ENCODE data around the gene MMP13. TPM values are rescaled to one million over a fixed set of nuclear protein-coding genes. Genes with fewer than 3 reads are reported as not detected.

The MMP13 gene
- total and polyA plus RNA-seq, 9 of the 15 experiments (the other 6 are each of a cell fraction or from before 2014, with no cell fraction given), result not detected

GRCh38 chr11:102983486-102983885 lies 28.0 kb upstream of the MMP13 start:
- CTCF ChIA-PET (ENCODE audit: low intra/inter-chr PET ratio), result no interaction called here
- Histone ChIP-seq H3K4me1 (replicated peaks in 1 of 2; ENCODE audit: control insufficient read depth in 2 of 2, insufficient read depth in 2 of 2, low read length in 2 of 2) (no peaks in the 10 kb centered on the region), H2AFZ (ENCODE audit: low read depth, low read length) (no peak overlapping the region), H3K27me3 (ENCODE audit: control insufficient read depth in 2 of 2, insufficient read depth in 2 of 2, low read length in 2 of 2) (no peaks in the 10 kb centered on the region), H3K4me2 (ENCODE audit: insufficient read depth, low read length) (no peak overlapping the region), H3K27ac (ENCODE audit: extremely low read depth, low read depth, low read length) (no peak overlapping the region), H4K20me1 (replicated peaks; ENCODE audit: control insufficient read depth, insufficient read depth, low read length) (no peaks in the 10 kb centered on the region), H3K9me3 (replicated peaks; ENCODE audit: control insufficient read depth, insufficient read depth, low read depth, low read length) (no peaks in the 10 kb centered on the region), H3K9me1 (ENCODE audit: control insufficient read depth, insufficient read depth, low read length) (no peaks in the 10 kb centered on the region), H3K36me3 (ENCODE audit: control insufficient read depth, insufficient read depth, low read length) (no peaks in the 10 kb centered on the region), H3K9ac (ENCODE audit: insufficient read depth in 1 of 2, low read depth in 2 of 2, low read length in 2 of 2) (no peak overlapping the region), H3K79me2 (ENCODE audit: control insufficient read depth, insufficient read depth, low read length) (no peaks in the 10 kb centered on the region), H3K4me3 (no peak overlapping the region)
- POLR2A ChIA-PET, result no interaction called here
- no peak for TF ChIP-seq NFE2L1 (tag; IDR thresholded peaks at IDR 0.05; ENCODE audit: borderline replicate concordance, low read depth)
- no peak for TF ChIP-seq TCF3 (CRISPR knock-in tag; IDR thresholded peaks at IDR 0.05)
- TF ChIP-seq ZMIZ1 (IDR thresholded peaks at IDR 0.05; ENCODE audit: low read depth in 2 of 2, low read length in 2 of 2), result no peak
- no peak for TF ChIP-seq FOXK2 (conservative IDR thresholded peaks at IDR 0.05 in 1 of 2, IDR thresholded peaks at IDR 0.05 in 1 of 2; ENCODE audit: low read depth in 2 of 2)
- no peak for TF ChIP-seq ZBTB1 (CRISPR knock-in tag; IDR thresholded peaks at IDR 0.05; ENCODE audit: borderline replicate concordance, low read depth)
- no peak for TF ChIP-seq ZNF79 (CRISPR knock-in tag; IDR thresholded peaks at IDR 0.05; ENCODE audit: low read depth)
- no TSS peak for BruUV-seq (replicated peaks)
- DNase-seq (ENCODE audit: extremely low read depth in 1 of 4, low spot score in 3 of 4) (no peak), ATAC-seq (no peak), FAIRE-seq (no peak)
- in situ Hi-C loops (cut with MboI), result no loop called here
- intact Hi-C loops (cut with micrococcal nuclease), result no loop called here
- 0% methylated on average over 2 of the region's 2 CpGs for WGBS (ENCODE audit: insufficient coverage, low coverage, missing lambda C conversion rate)

All from K562 (cell line).